Stomach (tissue), 9 donors: Measurements from ENCODE around the gene IFNA5. TPM values are rescaled to one million over a fixed set of nuclear protein-coding genes. Genes with fewer than 3 reads are reported as not detected.

Experiments
- DNase-seq, 2 donors: peaks; one replicate each; pipeline versions ENCODE4 v3.0.0 to v3.0.0-alpha.2; 2013 to 2019
- H3K27ac ChIP-seq, 5 donors: fragments of 200-600 bp in 4 of 5; sonication (generic) in 4 of 5; one replicate each; pipeline ENCODE4 v1.5.1; 2013 to 2019; ENCODE audit warnings: mild to moderate bottlenecking in 1 of 5, moderate library complexity in 1 of 5
- H3K27me3 ChIP-seq, 3 donors: fragments of 200-600 bp; sonication (generic); one replicate each; pipeline ENCODE4 v1.5.1; 2017 to 2019; ENCODE audit warnings: mixed run types in 1 of 3
- H3K36me3 ChIP-seq, 4 donors: fragments of 200-600 bp; sonication (generic); 1 replicate in 3 of 4; 2 replicates in 1 of 4; pipeline ENCODE4 v1.5.1; 2016 to 2019
- H3K4me1 ChIP-seq, 4 donors: fragments of 200-600 bp; sonication (generic); one replicate each; pipeline ENCODE4 v1.5.1; 2016 to 2019
- H3K4me3 ChIP-seq, 4 donors: fragments of 200-600 bp; sonication (generic) in 3 of 4; one replicate each; pipeline ENCODE4 v1.5.1; 2016 to 2019; ENCODE audit warnings: mild to moderate bottlenecking in 1 of 4
- H3K9me3 ChIP-seq, 4 donors: fragments of 200-600 bp; sonication (generic); one replicate each; pipeline ENCODE4 v1.5.1; 2016 to 2019
- EP300 ChIP-seq: sonication (generic); formaldehyde crosslinking; IDR thresholded peaks from one replicate; pipeline ENCODE4 v1.6.1; 2017; ENCODE audit warnings: antibody characterized with exemption
- POLR2A ChIP-seq, 4 donors: fragments of 450-650 bp; IDR thresholded peaks; one replicate each; pipeline ENCODE4 v1.6.1; 2016; ENCODE audit warnings: antibody characterized with exemption in 4 of 4, control low read depth in 2 of 4, mild to moderate bottlenecking in 1 of 4, moderate library complexity in 1 of 4
- POLR2AphosphoS5 ChIP-seq, 3 donors: sonication (generic); formaldehyde crosslinking; IDR thresholded peaks; one replicate each; pipeline ENCODE4 v1.6.1; 2016; ENCODE audit warnings: antibody characterized with exemption in 3 of 3
- WGBS, 5 donors: extraction: QIAGEN DNeasy Blood & Tissue Kit in 3 of 5; methylation state at CpG; one replicate each; pipeline versions ENCODE4 v1.1.5 to v1.1.7; 2013 to 2018; 5-methylcytosine and 5-hydroxymethylcytosine counted together
- intact Hi-C: fragments of 100-400 bp; cut with DNase I; formaldehyde crosslinking; loops from one replicate; pipeline ENCODE4 v1.15.1; 2023; ENCODE audit warnings: low total_unique reads
- polyA plus RNA-seq, 3 donors: library from polyadenylated mRNA; stranded (reverse); fragments of 200-250 nt; gene quantifications; one replicate each; pipeline ENCODE4 v1.2.3, GENCODE V29; 2013
- total RNA-seq, 5 donors: library from RNA; depleted of rRNA; stranded (reverse); fragments of >200 nt; gene quantifications; one replicate each; pipeline versions ENCODE4 v1.1.0 to v1.2.3, GENCODE V29; 2014 to 2016
- TF ChIP-seq, protein P1 (sequence below), 7 experiments: fragments of 450-650 bp in 4 of 7; fragments of 200-600 bp in 3 of 7; sonication (generic) in 3 of 7; IDR thresholded peaks; one replicate each; pipeline ENCODE4 v1.5.1; 2016 to 2019; ENCODE audit warnings: antibody characterized with exemption in 7 of 7, control low read depth in 2 of 7, mild to moderate bottlenecking in 1 of 7
- donor health status: healthy with polysubstance abuse.
- donor health status: Bipolar disorder and iron deficiency.
- donor health status: healthy.

IFNA5 gene
- total and polyA plus RNA-seq, 8 donors: 0.92 to 1.6 TPM; not detected in 6

DNA sequence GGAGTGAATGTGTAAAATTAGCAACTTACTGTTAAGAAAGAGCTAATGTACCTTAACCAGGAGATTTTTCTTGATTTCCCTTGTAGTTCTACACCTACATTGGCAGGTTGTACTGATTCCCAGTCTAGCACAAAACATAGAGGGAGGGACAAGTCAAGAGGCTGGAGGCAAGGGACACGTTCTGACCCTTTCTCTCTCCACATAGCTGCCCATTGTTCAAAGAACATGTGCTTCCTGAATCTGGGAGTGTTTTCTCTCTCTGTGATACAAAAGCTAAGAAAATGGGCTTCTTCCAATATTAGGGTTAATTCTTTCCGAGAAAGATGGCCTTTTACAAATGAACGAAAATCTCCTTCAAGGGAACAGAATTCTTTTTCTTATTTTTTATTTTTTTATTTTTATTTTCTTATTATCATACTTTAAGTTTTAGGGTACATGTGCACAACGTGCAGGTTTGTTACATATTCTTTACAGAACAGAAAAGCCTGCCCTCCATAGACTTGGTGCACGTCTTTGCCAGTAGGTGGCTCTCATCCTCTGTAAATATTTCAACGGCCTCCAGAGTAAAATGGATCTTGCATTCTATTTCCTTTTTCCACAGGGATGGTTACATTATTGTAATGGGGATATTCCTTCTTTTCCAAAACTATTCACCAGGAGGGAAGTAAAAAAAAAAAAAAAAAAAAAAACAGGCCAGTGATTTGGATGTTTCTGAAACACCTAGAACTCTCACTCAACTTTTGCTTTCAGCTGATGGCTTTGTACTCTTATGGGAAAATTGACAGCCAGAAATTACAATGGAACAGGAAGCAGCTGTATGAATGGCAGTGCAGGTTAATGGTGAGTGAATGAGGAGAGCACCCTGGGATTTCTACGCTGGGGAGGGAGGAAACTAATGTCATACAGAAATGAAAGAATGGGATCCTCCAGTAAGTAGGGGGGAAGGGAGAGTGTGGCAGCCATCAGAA, 13.1 kb upstream of the IFNA5 start:
- TF ChIP-seq, protein P1, sequence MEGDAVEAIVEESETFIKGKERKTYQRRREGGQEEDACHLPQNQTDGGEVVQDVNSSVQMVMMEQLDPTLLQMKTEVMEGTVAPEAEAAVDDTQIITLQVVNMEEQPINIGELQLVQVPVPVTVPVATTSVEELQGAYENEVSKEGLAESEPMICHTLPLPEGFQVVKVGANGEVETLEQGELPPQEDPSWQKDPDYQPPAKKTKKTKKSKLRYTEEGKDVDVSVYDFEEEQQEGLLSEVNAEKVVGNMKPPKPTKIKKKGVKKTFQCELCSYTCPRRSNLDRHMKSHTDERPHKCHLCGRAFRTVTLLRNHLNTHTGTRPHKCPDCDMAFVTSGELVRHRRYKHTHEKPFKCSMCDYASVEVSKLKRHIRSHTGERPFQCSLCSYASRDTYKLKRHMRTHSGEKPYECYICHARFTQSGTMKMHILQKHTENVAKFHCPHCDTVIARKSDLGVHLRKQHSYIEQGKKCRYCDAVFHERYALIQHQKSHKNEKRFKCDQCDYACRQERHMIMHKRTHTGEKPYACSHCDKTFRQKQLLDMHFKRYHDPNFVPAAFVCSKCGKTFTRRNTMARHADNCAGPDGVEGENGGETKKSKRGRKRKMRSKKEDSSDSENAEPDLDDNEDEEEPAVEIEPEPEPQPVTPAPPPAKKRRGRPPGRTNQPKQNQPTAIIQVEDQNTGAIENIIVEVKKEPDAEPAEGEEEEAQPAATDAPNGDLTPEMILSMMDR (IDR thresholded peaks at IDR 0.05): peak in 5 of 7 experiments; percentile 6 to 66 (median 52)
- TF ChIP-seq POLR2A (IDR thresholded peaks at IDR 0.05): no peak
- H3K4me1 ChIP-seq: peaks cover 0 to 15% (median 5%) of the 10 kb centered on the region in 4 donors
- intact Hi-C loops: loop anchor here (10.0 kb wide), 1 partner anchor 477 kb away; no protein-coding TSS in a partner anchor
- H3K9me3 ChIP-seq: no peaks in the 10 kb centered on the region
- DNase-seq: peak; percentile 45 to 74
- H3K36me3 ChIP-seq: peaks cover 0 to 23% (median 18%) of the 10 kb centered on the region in 4 donors
- no peak overlapping the region for H3K4me3 ChIP-seq
- no peaks in the 10 kb centered on the region for H3K27me3 ChIP-seq
- 16 to 19% (median 19%) methylated on average over 7 of the region's 7 CpGs for WGBS, 5 donors
- H3K27ac ChIP-seq: no peak overlapping the region

DNA sequence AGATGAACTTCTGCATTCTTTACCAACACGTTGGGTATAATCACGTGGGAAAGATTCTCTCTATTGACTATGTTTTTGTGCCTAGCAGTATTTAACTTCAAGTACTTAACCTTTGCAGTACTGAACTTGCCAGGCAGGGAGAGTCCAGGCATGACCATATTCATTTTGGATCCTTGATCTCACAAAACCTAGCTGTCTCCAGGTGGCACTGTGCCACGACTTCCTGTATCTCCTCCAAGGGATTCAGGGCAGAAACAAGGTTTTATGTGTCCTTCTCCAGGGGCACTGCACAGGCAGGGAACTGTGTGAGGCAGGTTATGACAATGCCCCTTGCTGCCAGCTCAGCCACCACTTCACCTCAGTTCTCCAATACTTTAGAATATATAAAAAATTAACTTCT, 11.7 kb upstream of the IFNA5 start:
- WGBS, 5 donors: 8 to 26% (median 14%) methylated on average over 3 of the region's 3 CpGs
- intact Hi-C loops: loop anchor here (10.0 kb wide), 1 partner anchor 478 kb away; no protein-coding TSS in a partner anchor

DNA sequence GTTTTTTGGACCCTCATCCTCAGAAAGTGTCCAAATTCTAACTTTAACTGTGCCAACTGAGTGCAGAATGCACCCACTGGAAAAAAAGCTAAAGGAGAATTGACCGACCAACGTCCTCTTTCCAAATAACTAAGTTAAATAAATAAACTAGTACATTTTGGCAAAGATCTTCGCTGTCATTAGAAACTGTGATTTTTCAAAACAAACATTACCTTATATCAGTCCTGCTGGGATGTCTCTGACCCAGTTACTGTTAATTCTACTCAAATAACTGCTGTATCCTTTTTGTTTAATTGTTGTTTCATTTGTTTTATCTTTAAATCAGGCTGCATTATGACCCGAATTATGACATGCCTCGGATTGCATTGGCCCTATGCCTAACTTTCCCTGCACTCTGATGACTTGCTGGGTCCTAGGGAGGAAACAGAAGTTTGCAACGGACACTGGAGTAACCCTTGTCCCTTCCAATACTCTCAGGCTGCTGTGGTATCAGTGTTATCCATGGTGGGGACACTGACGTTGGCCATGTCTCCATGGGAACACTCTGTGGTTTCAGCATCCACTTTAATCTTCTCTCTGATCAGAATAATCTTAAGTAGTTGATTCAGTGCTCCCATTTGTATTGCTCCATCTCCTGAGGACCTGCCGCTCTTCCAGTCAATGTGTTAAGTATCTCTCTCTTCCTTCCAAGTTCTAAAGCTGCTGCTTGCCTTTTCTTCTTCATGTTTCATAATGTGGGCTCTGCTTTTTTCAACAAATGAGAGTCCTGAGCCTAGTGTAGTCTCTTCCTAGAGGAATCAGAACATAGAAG, 11.1 kb upstream of the IFNA5 start:
- no peak for TF ChIP-seq POLR2A (IDR thresholded peaks at IDR 0.05)
- TF ChIP-seq EP300: no peak
- TF ChIP-seq, protein P1 (IDR thresholded peaks at IDR 0.05): no peak
- TF ChIP-seq POLR2AphosphoS5 (IDR thresholded peaks at IDR 0.05): no peak
- Histone ChIP-seq H3K27me3 (no peaks in the 10 kb centered on the region), H3K4me3 (no peak overlapping the region), H3K27ac (no peak overlapping the region), H3K9me3 (no peaks in the 10 kb centered on the region), H3K36me3 (peaks cover 0 to 3% (median under 1%) of the 10 kb centered on the region in 4 donors), H3K4me1 (peaks cover 0 to 15% (median 5%) of the 10 kb centered on the region in 4 donors)
- WGBS, 5 donors: 26 to 36% (median 28%) methylated on average over 8 of the region's 8 CpGs
- intact Hi-C loops: loop anchor here (10.0 kb wide), 1 partner anchor 479 kb away; no protein-coding TSS in a partner anchor
- no peak for DNase-seq

More for the DNA sequence above, 11.7 kb upstream of the IFNA5 start:
- no peak for TF ChIP-seq EP300
- TF ChIP-seq POLR2A (IDR thresholded peaks at IDR 0.05): no peak
- Histone ChIP-seq H3K4me1 (peaks cover 0 to 15% (median 5%) of the 10 kb centered on the region in 4 donors), H3K9me3 (no peaks in the 10 kb centered on the region), H3K36me3 (peaks cover 0 to 9% (median 6%) of the 10 kb centered on the region in 4 donors), H3K27me3 (no peaks in the 10 kb centered on the region), H3K27ac (no peak overlapping the region), H3K4me3 (no peak overlapping the region)
- DNase-seq: no peak

DNA sequence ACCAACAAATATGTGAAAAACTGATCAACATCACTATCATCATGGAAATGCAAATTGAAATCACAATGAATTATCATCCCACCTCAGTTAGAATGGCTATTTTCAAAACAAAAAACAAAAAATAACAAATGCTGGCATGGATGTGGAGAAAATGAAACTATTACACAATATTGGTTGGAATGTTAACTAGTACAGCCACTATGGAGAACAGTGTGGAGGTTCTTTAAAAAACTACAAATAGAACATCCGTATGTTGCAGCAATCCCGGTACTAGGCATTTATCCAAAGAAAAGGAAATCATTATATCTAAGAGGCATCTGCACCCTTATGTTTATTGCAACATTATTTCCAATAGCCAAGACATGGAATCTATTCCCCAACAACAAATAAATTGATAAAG, 9.0 kb upstream of the IFNA5 start:
- no peak for DNase-seq
- TF ChIP-seq POLR2A (IDR thresholded peaks at IDR 0.05) (no peak), POLR2AphosphoS5 (IDR thresholded peaks at IDR 0.05) (no peak), EP300 (no peak)
- TF ChIP-seq, protein P1 (IDR thresholded peaks at IDR 0.05): no peak
- Histone ChIP-seq H3K4me1 (peaks cover 0 to 15% (median 5%) of the 10 kb centered on the region in 4 donors), H3K27ac (no peak overlapping the region), H3K9me3 (no peaks in the 10 kb centered on the region), H3K27me3 (no peaks in the 10 kb centered on the region), H3K36me3 (no peaks in the 10 kb centered on the region), H3K4me3 (no peak overlapping the region)
- 80 to 94% (median 91%) methylated on average over 2 of the region's 2 CpGs for WGBS, 5 donors
- intact Hi-C loops: loop anchor here (10.0 kb wide), 1 partner anchor 481 kb away; no protein-coding TSS in a partner anchor
